Liver (tissue), 3 donors: ENCODE measurements around the gene SERPINA4.

ENCODE experiments used
- EGR1 ChIP-seq, 2 donors: IDR thresholded peaks; 2 replicates each; pipeline ENCODE4 v1.6.1; 2016 to 2018; ENCODE audit warnings: antibody characterized with exemption in 2 of 2, low read depth in 2 of 2
- FOXA1 ChIP-seq: IDR thresholded peaks from 2 replicates; pipeline ENCODE4 v1.6.1; 2016; ENCODE audit warnings: antibody characterized with exemption
- HNF4A ChIP-seq, 2 donors: conservative IDR thresholded peaks; 2 replicates each; pipeline ENCODE4 v1.6.1; 2016; ENCODE audit warnings: antibody characterized with exemption in 2 of 2, mild to moderate bottlenecking in 2 of 2
- HNF4G ChIP-seq: IDR thresholded peaks from 2 replicates; pipeline ENCODE4 v1.6.1; 2016; ENCODE audit warnings: antibody characterized with exemption
- JUND ChIP-seq, 2 donors: IDR thresholded peaks; 2 replicates each; pipeline ENCODE4 v1.6.1; 2016; ENCODE audit warnings: antibody characterized with exemption in 2 of 2
- NR2F2 ChIP-seq: IDR thresholded peaks from 2 replicates; pipeline ENCODE4 v1.6.1; 2016; ENCODE audit warnings: antibody characterized with exemption
- RAD21 ChIP-seq, 2 donors: IDR thresholded peaks; 2 replicates each; pipeline ENCODE4 v1.6.1; 2016; ENCODE audit warnings: antibody characterized with exemption in 2 of 2, mild to moderate bottlenecking in 2 of 2
- RXRA ChIP-seq, 2 donors: IDR thresholded peaks; 2 replicates each; pipeline ENCODE4 v1.6.1; 2017 to 2018; ENCODE audit warnings: antibody characterized with exemption in 2 of 2, mild to moderate bottlenecking in 1 of 2
- TAF1 ChIP-seq: conservative IDR thresholded peaks from 2 replicates; pipeline ENCODE4 v1.6.1; 2016; ENCODE audit warnings: antibody characterized with exemption, mild to moderate bottlenecking
- YY1 ChIP-seq: IDR thresholded peaks from 2 replicates; pipeline ENCODE4 v1.6.1; 2016; ENCODE audit warnings: antibody characterized with exemption, mild to moderate bottlenecking
- TF ChIP-seq, protein P1 (sequence below): fragments of 150-350 bp; IDR thresholded peaks from 2 replicates; pipeline ENCODE4 v1.5.1; 2017; ENCODE audit warnings: improper control_type of control experiment, low read depth, low read length; ENCODE audit not compliant: missing input control
- TF ChIP-seq, protein P2 (sequence below): IDR thresholded peaks from 2 replicates; pipeline ENCODE4 v1.6.1; 2016; ENCODE audit warnings: antibody characterized with exemption
- TF ChIP-seq, protein P3 (sequence below): IDR thresholded peaks from 2 replicates; pipeline ENCODE4 v1.6.1; 2016; ENCODE audit warnings: antibody characterized with exemption, mild to moderate bottlenecking
- donor health status: healthy.
- donor health status: healthy.

DNA sequence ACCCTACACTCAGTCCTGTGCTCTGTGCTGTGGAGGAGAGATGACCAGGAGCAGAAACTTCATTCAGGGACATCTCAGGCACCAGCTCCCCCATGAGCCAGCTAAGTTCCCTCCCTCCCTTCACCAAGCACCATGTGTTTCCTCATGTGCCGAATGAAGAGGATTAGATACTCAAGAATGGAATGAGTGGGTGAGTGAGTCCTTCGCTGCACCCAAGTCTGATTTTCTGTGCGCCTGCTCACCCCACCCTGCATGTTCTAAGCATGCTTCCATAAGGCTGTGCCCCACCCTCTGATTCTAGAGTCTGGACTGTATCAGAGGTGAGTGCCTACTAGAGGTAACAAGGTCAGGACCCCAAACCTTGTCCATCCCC is 32.1 kb downstream of the SERPINA4 start:
- TF ChIP-seq, protein P1, sequence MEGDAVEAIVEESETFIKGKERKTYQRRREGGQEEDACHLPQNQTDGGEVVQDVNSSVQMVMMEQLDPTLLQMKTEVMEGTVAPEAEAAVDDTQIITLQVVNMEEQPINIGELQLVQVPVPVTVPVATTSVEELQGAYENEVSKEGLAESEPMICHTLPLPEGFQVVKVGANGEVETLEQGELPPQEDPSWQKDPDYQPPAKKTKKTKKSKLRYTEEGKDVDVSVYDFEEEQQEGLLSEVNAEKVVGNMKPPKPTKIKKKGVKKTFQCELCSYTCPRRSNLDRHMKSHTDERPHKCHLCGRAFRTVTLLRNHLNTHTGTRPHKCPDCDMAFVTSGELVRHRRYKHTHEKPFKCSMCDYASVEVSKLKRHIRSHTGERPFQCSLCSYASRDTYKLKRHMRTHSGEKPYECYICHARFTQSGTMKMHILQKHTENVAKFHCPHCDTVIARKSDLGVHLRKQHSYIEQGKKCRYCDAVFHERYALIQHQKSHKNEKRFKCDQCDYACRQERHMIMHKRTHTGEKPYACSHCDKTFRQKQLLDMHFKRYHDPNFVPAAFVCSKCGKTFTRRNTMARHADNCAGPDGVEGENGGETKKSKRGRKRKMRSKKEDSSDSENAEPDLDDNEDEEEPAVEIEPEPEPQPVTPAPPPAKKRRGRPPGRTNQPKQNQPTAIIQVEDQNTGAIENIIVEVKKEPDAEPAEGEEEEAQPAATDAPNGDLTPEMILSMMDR: no peak
- TF ChIP-seq RXRA (IDR thresholded peaks at IDR 0.05): no peak
- no peak for TF ChIP-seq TAF1
- TF ChIP-seq HNF4G: no peak
- no peak for TF ChIP-seq JUND (IDR thresholded peaks at IDR 0.05)
- TF ChIP-seq, protein P2, sequence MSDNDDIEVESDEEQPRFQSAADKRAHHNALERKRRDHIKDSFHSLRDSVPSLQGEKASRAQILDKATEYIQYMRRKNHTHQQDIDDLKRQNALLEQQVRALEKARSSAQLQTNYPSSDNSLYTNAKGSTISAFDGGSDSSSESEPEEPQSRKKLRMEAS: no peak
- TF ChIP-seq HNF4A (conservative IDR thresholded peaks at IDR 0.05): no peak
- TF ChIP-seq YY1: no peak
- TF ChIP-seq, protein P3, sequence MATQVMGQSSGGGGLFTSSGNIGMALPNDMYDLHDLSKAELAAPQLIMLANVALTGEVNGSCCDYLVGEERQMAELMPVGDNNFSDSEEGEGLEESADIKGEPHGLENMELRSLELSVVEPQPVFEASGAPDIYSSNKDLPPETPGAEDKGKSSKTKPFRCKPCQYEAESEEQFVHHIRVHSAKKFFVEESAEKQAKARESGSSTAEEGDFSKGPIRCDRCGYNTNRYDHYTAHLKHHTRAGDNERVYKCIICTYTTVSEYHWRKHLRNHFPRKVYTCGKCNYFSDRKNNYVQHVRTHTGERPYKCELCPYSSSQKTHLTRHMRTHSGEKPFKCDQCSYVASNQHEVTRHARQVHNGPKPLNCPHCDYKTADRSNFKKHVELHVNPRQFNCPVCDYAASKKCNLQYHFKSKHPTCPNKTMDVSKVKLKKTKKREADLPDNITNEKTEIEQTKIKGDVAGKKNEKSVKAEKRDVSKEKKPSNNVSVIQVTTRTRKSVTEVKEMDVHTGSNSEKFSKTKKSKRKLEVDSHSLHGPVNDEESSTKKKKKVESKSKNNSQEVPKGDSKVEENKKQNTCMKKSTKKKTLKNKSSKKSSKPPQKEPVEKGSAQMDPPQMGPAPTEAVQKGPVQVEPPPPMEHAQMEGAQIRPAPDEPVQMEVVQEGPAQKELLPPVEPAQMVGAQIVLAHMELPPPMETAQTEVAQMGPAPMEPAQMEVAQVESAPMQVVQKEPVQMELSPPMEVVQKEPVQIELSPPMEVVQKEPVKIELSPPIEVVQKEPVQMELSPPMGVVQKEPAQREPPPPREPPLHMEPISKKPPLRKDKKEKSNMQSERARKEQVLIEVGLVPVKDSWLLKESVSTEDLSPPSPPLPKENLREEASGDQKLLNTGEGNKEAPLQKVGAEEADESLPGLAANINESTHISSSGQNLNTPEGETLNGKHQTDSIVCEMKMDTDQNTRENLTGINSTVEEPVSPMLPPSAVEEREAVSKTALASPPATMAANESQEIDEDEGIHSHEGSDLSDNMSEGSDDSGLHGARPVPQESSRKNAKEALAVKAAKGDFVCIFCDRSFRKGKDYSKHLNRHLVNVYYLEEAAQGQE: no peak
- TF ChIP-seq FOXA1: no peak
- no peak for TF ChIP-seq EGR1 (IDR thresholded peaks at IDR 0.05; ENCODE audit: low read depth in 2 of 2)
- no peak for TF ChIP-seq RAD21 (IDR thresholded peaks at IDR 0.05)
- TF ChIP-seq NR2F2: no peak
